GM12875 (cell line): Measurements from ENCODE around the gene RGS8.

Experiments used
- H3K4me3 ChIP-seq: one replicate; pipeline ENCODE4 v1.5.1; 2011; ENCODE audit warnings: low read depth, low read length, control low read depth
- CTCF ChIP-seq: IDR thresholded peaks from 2 replicates; pipeline ENCODE4 v1.5.1; 2011; ENCODE audit warnings: low read depth, mild to moderate bottlenecking, control low read depth, inconsistent platforms, low read length, moderate library complexity, borderline replicate concordance; ENCODE audit not compliant: insufficient read depth

RGS8 gene

GRCh38 chr1:182687361-182687760 is 3.0 kb upstream of the RGS8 start:
- no peak overlapping the region for H3K4me3 ChIP-seq
- TF ChIP-seq CTCF, result no peak

- no peak overlapping the region for H3K4me3 ChIP-seq
- TF ChIP-seq CTCF, result no peak
These were observed 2.1 kb upstream of the RGS8 start for GRCh38 chr1:182686446-182686845.

- no peak for TF ChIP-seq CTCF
- H3K4me3 ChIP-seq, result no peak overlapping the region
These were observed 828 bp upstream of the RGS8 start for GRCh38 chr1:182685215-182685614.

- no peak overlapping the region for H3K4me3 ChIP-seq
- TF ChIP-seq CTCF, result no peak
These were observed 1.4 kb downstream of the RGS8 start for GRCh38 chr1:182682898-182683501.

- H3K4me3 ChIP-seq, result no peak overlapping the region
- TF ChIP-seq CTCF, result no peak
These were observed 2.0 kb downstream of the RGS8 start for GRCh38 chr1:182682406-182682805.

GRCh38 chr1:182681568-182681912 is 2.8 kb downstream of the RGS8 start:
- no peak for TF ChIP-seq CTCF
- H3K4me3 ChIP-seq, result no peak overlapping the region

GRCh38 chr1:182680901-182681567 is 3.4 kb downstream of the RGS8 start:
- no peak for TF ChIP-seq CTCF
- H3K4me3 ChIP-seq, result no peak overlapping the region
